Sigmoid colon (tissue), 4 donors: ENCODE measurements around the gene SOX4.

Experiments used
- EP300 ChIP-seq, 4 donors: sonication (generic); formaldehyde crosslinking; IDR thresholded peaks; one replicate each; pipeline ENCODE4 v1.6.1; 2017; ENCODE audit warnings: antibody characterized with exemption in 4 of 4
- POLR2A ChIP-seq, 2 donors: fragments of 450-650 bp; IDR thresholded peaks; one replicate each; pipeline ENCODE4 v1.6.1; 2016; ENCODE audit warnings: antibody characterized with exemption in 2 of 2, mild to moderate bottlenecking in 2 of 2, moderate library complexity in 2 of 2
- TF ChIP-seq, protein P1 (sequence below), 4 experiments: fragments of 450-650 bp in 3 of 4; fragments of 200-600 bp in 1 of 4; IDR thresholded peaks; one replicate each; pipeline ENCODE4 v1.5.1; 2016 to 2019; ENCODE audit warnings: antibody characterized with exemption in 4 of 4, mild to moderate bottlenecking in 3 of 4, moderate library complexity in 2 of 4

DNA sequence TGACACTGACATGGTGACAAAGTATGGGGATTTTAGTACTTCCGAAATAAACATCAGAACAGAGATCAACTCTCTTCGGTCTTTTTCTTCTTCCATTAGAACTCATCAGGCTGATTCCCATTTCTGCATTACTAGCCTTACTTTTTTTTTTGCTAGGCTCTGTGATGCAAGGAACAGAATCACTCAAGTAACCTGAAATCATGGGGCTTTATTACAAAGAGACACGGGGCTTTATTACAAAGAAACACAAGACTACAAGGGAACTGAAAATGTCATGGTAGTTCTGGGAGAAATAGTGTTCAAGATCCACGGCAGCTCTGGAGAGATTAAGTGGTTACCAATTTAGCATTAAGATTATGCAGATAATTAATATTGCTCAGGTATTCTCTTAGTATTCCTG, 11.6 kb downstream of the SOX4 start:
- no peak for TF ChIP-seq POLR2A (IDR thresholded peaks at IDR 0.05)
- TF ChIP-seq EP300 (IDR thresholded peaks at IDR 0.05) = no peak
- TF ChIP-seq, protein P1, sequence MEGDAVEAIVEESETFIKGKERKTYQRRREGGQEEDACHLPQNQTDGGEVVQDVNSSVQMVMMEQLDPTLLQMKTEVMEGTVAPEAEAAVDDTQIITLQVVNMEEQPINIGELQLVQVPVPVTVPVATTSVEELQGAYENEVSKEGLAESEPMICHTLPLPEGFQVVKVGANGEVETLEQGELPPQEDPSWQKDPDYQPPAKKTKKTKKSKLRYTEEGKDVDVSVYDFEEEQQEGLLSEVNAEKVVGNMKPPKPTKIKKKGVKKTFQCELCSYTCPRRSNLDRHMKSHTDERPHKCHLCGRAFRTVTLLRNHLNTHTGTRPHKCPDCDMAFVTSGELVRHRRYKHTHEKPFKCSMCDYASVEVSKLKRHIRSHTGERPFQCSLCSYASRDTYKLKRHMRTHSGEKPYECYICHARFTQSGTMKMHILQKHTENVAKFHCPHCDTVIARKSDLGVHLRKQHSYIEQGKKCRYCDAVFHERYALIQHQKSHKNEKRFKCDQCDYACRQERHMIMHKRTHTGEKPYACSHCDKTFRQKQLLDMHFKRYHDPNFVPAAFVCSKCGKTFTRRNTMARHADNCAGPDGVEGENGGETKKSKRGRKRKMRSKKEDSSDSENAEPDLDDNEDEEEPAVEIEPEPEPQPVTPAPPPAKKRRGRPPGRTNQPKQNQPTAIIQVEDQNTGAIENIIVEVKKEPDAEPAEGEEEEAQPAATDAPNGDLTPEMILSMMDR (IDR thresholded peaks at IDR 0.05) = no peak
